Measurements from ENCODE around the gene DNAH8.

- no peak for TF ChIP-seq CTCF (IDR thresholded peaks at IDR 0.05; ENCODE audit: extremely low read depth in 1 of 2, insufficient read depth in 1 of 2, low read depth in 1 of 2, low read length in 2 of 2)
- TF ChIP-seq POLR2AphosphoS5 (IDR thresholded peaks at IDR 0.05; ENCODE audit: insufficient read depth, low read depth, low read length): no peak
These were observed 311.1 kb downstream of the DNAH8 start for GRCh38 chr6:39026175-39026574.
